ENCODE measurements around the gene P2RY4. TPM values are rescaled to one million over a fixed set of nuclear protein-coding genes. Genes with fewer than 3 reads are reported as not detected.
"Not testable (repeated sequence)": the region's sequence is repeated elsewhere in the genome, so short reads cannot be mapped to it uniquely, and the experiment has no call there.

The P2RY4 gene
- polyA plus RNA-seq, 1 donor (not counting 4 experiments of a cell fraction or from before 2014, with no cell fraction given): not detected

GRCh38 chrX:70279081-70279480 is 19.1 kb upstream of the P2RY4 start:
- Histone ChIP-seq H3K27ac (ENCODE audit: control insufficient read depth, insufficient read depth, low read length) (no peak overlapping the region), H2AFZ (ENCODE audit: control insufficient read depth, low read length) (no peak overlapping the region), H3K27me3 (ENCODE audit: control insufficient read depth, extremely low read depth, insufficient read depth, low read length) (no peaks in the 10 kb centered on the region), H3K9me3 (ENCODE audit: control insufficient read depth, low read depth, low read length) (peaks cover 2% of the 10 kb centered on the region), H3K4me1 (ENCODE audit: control insufficient read depth, extremely low read depth, insufficient read depth, low read length) (no peaks in the 10 kb centered on the region), H3K9ac (ENCODE audit: control insufficient read depth, extremely low read depth, insufficient read depth, low read length) (no peak overlapping the region), H3K4me3 (ENCODE audit: control insufficient read depth in 2 of 3, extremely low read depth in 1 of 3, insufficient read depth in 2 of 3, low read depth in 1 of 3, low read length in 3 of 3) (no peak overlapping the region), H3K4me2 (ENCODE audit: control insufficient read depth, extremely low read depth, insufficient read depth, low read depth, low read length) (no peak overlapping the region), H3K36me3 (ENCODE audit: control insufficient read depth in 2 of 2, extremely low read depth in 1 of 2, insufficient read depth in 2 of 2, low read length in 2 of 2) (no peaks in the 10 kb centered on the region), H3K9me1 (ENCODE audit: control insufficient read depth, extremely low read depth, insufficient read depth, low read length) (no peaks in the 10 kb centered on the region), H3K79me2 (ENCODE audit: control insufficient read depth, insufficient read depth, low read length) (no peaks in the 10 kb centered on the region), H4K20me1 (ENCODE audit: control insufficient read depth, extremely low read depth, insufficient read depth, low read length) (no peaks in the 10 kb centered on the region)
- dilution Hi-C loops (cut with MboI; ENCODE audit: extremely low pct_ligation_motif_present, low sequenced_read_pairs): no loop called here
- TF ChIP-seq CTCF (optimal IDR thresholded peaks at IDR 0.05 in 1 of 3, IDR thresholded peaks at IDR 0.05 in 1 of 3, conservative IDR thresholded peaks at IDR 0.05 in 1 of 3; ENCODE audit: extremely low read depth in 1 of 3, insufficient read depth in 2 of 3, low read length in 3 of 3) (no peak), EZH2 (IDR thresholded peaks at IDR 0.05; ENCODE audit: low read length) (no peak)
- DNase-seq (ENCODE audit: low read depth, low spot score) (no peak), FAIRE-seq (no peak)

- H3K4me2 ChIP-seq (ENCODE audit: control insufficient read depth, extremely low read depth, insufficient read depth, low read depth, low read length); H3K27me3 ChIP-seq (ENCODE audit: control insufficient read depth, extremely low read depth, insufficient read depth, low read length); FAIRE-seq; H4K20me1 ChIP-seq (ENCODE audit: control insufficient read depth, extremely low read depth, insufficient read depth, low read length); H3K4me3 ChIP-seq (ENCODE audit: control insufficient read depth in 2 of 3, extremely low read depth in 1 of 3, insufficient read depth in 2 of 3, low read depth in 1 of 3, low read length in 3 of 3); H3K27ac ChIP-seq (ENCODE audit: control insufficient read depth, insufficient read depth, low read length); dilution Hi-C loops (cut with MboI; ENCODE audit: extremely low pct_ligation_motif_present, low sequenced_read_pairs); H3K9me1 ChIP-seq (ENCODE audit: control insufficient read depth, extremely low read depth, insufficient read depth, low read length); H3K4me1 ChIP-seq (ENCODE audit: control insufficient read depth, extremely low read depth, insufficient read depth, low read length); H2AFZ ChIP-seq (ENCODE audit: control insufficient read depth, low read length); H3K9ac ChIP-seq (ENCODE audit: control insufficient read depth, extremely low read depth, insufficient read depth, low read length); H3K36me3 ChIP-seq (ENCODE audit: control insufficient read depth in 2 of 2, extremely low read depth in 1 of 2, insufficient read depth in 2 of 2, low read length in 2 of 2); H3K79me2 ChIP-seq (ENCODE audit: control insufficient read depth, insufficient read depth, low read length); DNase-seq (ENCODE audit: low read depth, low spot score); H3K9me3 ChIP-seq (ENCODE audit: control insufficient read depth, low read depth, low read length): not testable (repeated sequence)
These were observed 14.0 kb upstream of the P2RY4 start for GRCh38 chrX:70274029-70274428.

GRCh38 chrX:70268034-70268433 is 8.0 kb upstream of the P2RY4 start, which contains the start of gene ARR3:
Gene ARR3 (plus strand): TSS chrX:70268334. CDS start chrX:70269386, 1,052 bp downstream.
- dilution Hi-C loops (cut with MboI; ENCODE audit: extremely low pct_ligation_motif_present, low sequenced_read_pairs): no loop called here
- no peak within 1 kb of the TSS for H2AFZ ChIP-seq (ENCODE audit: control insufficient read depth, low read length)
- no peaks in the 10 kb centered on the region for H4K20me1 ChIP-seq (ENCODE audit: control insufficient read depth, extremely low read depth, insufficient read depth, low read length)
- no peaks in the 10 kb centered on the region for H3K27me3 ChIP-seq (ENCODE audit: control insufficient read depth, extremely low read depth, insufficient read depth, low read length)
- FAIRE-seq (no peak), DNase-seq (ENCODE audit: low read depth, low spot score) (no peak)
- TF ChIP-seq EZH2 (IDR thresholded peaks at IDR 0.05; ENCODE audit: low read length): no peak
- TF ChIP-seq CTCF (optimal IDR thresholded peaks at IDR 0.05 in 1 of 3, IDR thresholded peaks at IDR 0.05 in 1 of 3, conservative IDR thresholded peaks at IDR 0.05 in 1 of 3; ENCODE audit: extremely low read depth in 1 of 3, insufficient read depth in 2 of 3, low read length in 3 of 3): no peak
- no peaks in the 10 kb centered on the region for H3K36me3 ChIP-seq (ENCODE audit: control insufficient read depth in 2 of 2, extremely low read depth in 1 of 2, insufficient read depth in 2 of 2, low read length in 2 of 2)
- no peak within 1 kb of the TSS for H3K27ac ChIP-seq (ENCODE audit: control insufficient read depth, insufficient read depth, low read length)
- H3K4me1 ChIP-seq (ENCODE audit: control insufficient read depth, extremely low read depth, insufficient read depth, low read length): no peaks in the 10 kb centered on the region
- H3K9me1 ChIP-seq (ENCODE audit: control insufficient read depth, extremely low read depth, insufficient read depth, low read length): no peaks in the 10 kb centered on the region
- no peak within 1 kb of the TSS for H3K4me2 ChIP-seq (ENCODE audit: control insufficient read depth, extremely low read depth, insufficient read depth, low read depth, low read length)
- no peak within 1 kb of the TSS for H3K4me3 ChIP-seq (ENCODE audit: control insufficient read depth in 2 of 3, extremely low read depth in 1 of 3, insufficient read depth in 2 of 3, low read depth in 1 of 3, low read length in 3 of 3)
- H3K9me3 ChIP-seq (ENCODE audit: control insufficient read depth, low read depth, low read length): no peaks in the 10 kb centered on the region
- no peaks in the 10 kb centered on the region for H3K79me2 ChIP-seq (ENCODE audit: control insufficient read depth, insufficient read depth, low read length)
- H3K9ac ChIP-seq (ENCODE audit: control insufficient read depth, extremely low read depth, insufficient read depth, low read length): no peak within 1 kb of the TSS
